ENCODE data around the gene MYOM3.
"Not testable (repeated sequence)": the region's sequence is repeated elsewhere in the genome, so short reads cannot be mapped to it uniquely, and the experiment has no call there.

The MYOM3 gene

DNA sequence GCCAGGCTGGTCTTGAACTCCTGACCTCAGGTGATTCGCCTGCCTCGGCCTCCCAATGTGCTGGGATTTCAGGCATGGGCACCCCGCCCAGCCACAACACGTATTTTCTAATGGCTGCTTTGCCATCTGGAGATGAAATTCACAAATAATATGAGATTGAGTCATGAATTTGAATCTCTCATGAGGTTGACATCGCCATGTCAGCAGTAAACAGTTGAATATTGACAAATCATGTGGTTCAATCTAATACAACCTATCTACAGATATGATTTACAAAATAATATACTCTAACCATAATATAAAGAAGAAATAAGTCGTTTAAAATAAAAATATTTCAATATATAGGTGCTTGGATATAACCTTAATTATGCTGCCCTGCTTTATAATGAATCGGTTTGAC is 42.1 kb downstream of the MYOM3 start:
- DNase-seq: no peak

DNA sequence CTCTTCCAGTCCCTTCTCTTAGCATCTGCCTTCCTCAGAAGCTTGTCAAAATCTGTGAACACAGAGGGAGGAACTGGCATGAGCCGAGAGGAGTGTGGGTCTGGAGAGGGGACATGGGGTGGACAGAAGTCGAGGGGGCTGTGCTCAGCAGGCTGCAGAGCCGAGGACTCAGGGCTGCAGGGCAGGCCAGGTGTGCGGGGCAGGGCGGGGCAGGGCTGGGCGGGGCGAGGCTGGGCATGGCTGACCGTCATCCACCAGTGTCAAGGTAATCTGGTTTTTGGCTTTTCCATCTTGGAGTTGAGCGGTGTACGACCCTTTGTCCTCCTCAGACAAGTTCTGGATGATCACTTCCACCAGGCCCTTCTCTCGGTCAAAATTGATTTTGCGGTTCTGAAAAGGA is 44.0 kb downstream of the MYOM3 start:
- DNase-seq: no peak

DNA sequence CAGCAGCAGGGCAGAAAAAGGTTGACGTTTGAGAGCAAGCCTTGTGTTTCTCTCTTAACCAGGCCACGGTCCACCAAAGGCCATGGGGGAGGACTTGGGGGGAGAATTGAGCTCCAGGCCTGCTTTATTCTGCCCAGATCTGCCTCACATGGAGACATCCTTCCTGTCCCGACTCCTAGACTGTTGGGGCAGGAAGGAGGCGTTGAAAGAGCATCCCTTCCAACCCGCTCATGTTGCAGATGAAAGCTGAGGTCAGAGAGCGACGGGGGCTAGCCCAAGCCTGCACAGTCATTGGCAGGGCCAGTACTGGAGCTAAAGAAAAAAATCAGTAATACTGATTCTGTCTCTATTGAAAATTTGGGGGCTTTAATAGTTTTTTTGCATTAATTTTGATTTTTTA is 46.6 kb downstream of the MYOM3 start:
- DNase-seq: no peak

DNA sequence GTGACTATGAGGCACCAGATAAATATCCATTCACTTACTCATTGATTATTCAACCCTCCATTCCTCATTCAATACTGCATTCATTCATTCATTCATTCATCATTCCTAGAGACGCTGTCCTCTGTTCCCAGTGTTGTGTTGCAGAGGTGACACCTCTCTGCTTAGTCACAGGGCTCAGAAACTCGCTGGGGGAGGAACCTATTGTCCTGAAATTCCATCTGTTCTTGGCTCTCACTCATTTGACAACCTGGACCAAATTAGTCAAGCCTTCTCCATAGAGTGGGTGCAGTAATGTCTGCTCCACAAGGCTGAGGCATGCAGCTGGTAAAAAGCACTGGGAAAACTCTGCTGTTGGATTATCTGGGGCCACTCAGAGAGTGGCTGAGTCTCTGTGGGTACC is 49.7 kb downstream of the MYOM3 start:
- DNase-seq: no peak

DNA sequence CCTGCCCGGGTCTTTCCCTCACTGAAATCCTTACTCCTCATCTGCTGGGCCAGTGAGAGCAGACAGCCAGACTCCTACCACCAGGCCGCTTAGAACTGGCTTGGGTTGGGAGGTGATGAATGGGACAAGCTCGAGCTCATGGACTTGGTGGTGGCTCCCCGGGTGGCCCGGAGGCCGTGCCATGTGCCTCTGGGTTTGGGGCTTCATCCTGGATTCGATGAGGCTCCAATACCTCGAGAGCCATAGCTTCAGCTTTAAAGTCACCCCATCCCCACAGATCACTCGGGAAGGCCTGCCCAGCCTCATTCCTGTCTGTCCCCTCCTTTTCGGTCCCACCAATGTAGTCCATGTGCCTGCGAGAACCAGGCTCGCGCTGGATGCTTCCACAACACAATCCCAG is 51.5 kb downstream of the MYOM3 start:
- DNase-seq: no peak

DNA sequence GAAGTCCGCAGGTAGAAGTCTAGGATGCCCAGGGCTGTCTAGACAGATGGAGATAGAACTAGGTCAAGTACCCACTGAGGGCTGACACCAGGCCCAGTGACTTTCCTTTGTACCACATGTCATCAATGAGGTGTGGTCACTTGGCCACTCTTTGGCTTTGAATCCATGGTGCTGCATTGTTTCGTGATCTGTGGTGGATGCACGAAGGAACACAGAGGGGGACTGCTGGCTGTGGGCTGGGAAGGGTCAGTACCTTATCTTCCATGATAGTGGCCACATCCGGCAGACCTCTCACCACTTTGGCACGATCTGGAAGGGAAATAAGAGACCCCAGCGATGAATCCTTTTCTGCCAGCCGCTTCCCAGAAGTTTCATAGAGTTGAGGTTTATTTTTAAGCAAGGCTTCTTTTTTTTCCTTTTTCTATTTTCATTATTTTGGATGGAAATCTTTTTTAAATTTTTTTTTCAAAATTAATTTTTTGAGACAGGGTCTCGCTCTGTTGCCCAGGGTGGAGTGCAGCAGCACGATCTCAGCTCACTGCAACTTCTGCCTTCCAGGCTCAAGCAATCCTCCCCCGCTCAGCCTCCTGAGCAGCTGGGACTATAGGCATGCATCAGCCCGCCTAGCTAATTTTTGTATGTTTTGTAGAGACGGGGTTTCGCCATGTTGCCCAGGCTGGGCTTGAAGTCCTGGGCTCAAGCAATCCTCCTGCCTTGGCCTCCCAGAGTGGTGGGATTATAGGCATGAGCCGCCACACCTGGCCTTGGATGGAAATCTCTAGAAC is 53.1 kb downstream of the MYOM3 start:
- DNase-seq: no peak

DNA sequence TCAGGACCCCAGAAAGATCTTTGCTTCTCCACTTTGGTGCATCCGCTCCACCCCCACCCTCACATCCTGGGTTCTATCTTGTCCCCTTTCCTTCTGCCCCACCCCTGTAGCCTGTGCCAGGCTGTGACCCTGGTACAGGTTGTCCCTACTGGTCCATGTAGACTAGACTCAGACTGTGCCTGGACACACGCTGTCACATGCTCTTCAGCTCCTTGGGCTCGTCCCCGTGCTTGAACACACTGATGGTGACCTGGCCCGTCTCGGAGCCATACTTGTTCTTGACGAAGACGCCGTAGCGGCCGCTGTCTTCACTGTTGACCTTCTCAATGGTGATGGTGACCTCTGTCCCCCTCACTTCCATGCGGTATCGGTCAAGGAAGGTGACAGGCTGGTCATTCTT is 54.8 kb downstream of the MYOM3 start:
- no peak for DNase-seq

DNA sequence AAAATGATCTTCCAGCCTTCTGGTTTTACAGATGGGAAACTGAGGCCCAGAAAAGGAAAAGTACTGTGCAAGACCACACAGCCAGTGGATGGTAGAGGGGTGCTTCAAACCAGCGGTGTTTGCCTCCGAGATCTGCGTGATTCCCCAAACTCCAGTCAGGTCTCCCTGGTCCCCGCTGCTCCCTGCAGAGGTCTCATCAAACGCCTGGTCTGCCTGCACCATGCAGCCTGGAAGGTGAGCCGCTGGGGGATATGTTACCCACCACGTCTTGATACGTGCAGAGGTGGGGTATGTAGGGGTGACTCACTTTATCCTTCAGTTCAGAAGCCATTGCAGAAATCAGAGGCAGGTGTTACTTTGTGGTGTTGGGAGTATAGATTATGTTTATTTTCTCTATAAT is 56.3 kb downstream of the MYOM3 start:
- no peak for DNase-seq

DNA sequence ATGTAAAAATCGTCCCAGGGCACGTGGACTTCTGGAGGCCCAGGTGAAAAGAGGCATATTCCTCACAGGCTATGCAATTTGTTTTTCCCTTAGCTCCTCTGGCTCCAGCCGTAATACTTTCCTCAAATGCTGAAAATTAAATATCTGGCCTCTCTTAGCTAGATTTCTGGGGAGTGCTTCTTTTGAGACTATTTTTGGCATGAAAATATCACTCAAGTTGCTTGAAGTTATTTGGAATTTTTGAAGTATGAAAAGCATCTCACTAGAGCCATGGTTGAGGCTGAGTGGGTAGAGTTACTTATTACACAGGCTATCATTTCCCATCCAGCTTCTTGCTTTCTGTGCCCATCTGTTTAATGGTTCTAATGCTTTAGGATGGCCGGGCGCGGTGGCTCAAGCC is 59.7 kb downstream of the MYOM3 start:
- no peak for DNase-seq

DNA sequence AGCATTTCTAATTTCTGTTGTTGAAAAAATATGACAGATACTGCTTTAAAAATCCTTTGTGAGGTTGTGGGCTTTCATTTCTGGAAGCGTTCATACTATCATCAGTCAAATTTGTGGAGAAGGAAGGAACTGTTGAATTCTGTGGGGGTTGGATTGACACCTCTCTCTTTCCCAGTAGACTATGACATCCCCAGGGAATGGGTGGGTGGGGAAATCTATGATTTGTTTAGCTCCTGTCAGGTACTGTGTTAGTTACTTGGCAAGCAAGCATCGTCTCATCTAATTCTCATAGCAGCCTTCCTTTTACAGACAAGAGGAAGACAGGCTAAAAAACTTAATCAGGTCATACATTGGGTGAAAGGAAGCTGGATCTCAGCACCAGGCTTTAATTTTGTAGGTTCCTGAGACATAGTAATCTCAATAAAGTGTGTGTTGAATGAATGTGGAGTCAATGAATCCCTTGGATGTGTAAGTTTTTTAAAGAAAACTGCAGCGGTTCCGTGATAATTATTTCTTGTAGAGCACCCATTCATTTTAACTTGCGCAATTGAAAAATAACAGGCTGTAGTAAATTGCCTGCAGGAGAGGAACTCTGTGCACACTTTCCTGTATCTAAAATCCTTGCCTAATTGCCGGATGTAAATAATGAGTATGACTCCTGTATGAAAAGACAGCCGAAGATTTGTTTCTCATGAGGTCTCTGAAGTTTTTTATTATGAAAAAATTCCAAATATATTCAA is 60.6 kb downstream of the MYOM3 start:
- peak in 3 of 4 experiments; percentile 20 to 51 (median 35) for DNase-seq

DNA sequence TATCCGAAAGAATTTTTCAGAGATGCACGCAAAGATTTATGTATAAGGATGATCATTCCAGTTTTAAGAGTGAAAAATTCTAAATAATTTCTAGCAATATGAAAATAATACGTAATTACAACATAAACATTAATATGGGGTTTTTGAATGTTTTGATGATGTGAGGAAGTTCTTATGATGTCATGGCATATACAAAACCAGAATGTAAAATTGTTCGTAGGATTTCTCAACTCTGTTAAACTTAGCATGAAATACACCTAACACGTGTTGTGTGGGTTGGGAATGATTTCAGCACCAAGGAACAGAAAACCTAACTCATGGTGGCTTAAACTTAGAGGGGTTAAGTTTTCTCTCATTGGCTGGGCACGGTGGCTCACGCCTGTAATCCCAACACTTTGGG is 62.2 kb downstream of the MYOM3 start:
- DNase-seq: no peak

DNA sequence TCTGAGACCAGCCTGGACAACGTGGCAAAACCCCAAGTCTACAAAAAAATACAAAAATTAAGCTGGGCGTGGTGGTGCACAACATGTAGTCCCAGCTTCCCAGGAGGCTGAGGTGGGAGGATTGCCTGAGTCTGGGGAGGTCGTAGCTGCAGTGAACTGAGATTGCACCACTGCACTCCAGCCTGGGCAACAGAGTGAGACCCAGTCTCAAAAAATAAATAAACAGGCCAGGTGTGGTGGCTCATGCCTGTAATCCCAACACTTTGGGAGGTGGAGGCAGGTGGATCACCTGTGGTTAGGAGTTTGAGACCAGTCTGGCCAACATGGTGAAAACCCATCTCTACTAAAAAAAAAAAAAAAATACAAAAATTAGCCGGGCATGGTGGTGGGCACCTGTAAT is 63.0 kb downstream of the MYOM3 start:
- DNase-seq: not testable (repeated sequence)

DNA sequence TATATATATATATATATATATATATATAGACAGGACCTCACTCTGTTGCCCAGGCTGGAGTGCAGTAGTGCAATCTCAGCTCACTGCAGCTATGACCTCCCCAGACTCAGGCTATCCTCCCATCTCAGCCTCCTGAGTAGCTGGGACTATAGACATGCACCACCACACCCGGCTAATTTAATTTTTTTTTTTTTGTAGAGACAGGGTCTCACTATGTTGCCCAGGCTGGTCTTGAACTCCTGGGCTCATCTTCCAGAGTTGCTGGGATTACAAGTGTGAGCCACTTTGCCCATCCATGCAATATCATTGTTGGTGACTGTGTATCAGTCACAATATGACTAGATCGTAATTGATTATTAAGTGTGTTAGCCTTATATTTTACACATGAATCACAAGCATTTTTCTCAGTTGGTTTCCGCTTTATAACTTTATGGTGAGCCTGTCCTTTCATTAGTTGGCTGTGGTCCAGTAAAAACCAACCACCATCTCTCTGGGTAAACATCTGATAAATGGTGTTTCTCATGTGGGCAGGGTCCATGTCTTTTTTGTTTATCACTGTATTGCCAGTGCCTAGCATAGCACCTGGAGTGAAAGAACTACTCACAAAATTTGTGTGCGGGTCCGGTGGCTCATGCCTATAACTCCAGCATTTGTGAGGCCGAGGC is 63.6 kb downstream of the MYOM3 start:
- no peak for DNase-seq

DNA sequence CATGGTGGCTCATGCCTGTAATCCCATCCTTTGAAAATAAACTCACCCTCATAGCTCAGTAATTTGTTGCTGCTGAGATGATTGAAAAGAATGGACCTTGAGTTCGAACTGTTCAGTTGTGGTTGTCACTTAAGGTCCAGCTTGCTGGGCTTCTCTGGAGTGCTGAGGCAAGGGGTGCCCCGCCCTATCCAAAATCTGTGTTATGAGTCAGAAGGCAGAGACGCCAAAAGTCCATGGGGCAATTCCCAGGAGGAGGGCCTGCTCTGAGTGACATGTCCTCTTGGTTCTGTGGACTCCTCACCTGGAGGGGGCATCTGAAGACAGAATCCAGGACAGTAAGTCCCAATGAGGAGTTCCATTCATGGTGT is 64.8 kb downstream of the MYOM3 start:
- no peak for DNase-seq

DNA sequence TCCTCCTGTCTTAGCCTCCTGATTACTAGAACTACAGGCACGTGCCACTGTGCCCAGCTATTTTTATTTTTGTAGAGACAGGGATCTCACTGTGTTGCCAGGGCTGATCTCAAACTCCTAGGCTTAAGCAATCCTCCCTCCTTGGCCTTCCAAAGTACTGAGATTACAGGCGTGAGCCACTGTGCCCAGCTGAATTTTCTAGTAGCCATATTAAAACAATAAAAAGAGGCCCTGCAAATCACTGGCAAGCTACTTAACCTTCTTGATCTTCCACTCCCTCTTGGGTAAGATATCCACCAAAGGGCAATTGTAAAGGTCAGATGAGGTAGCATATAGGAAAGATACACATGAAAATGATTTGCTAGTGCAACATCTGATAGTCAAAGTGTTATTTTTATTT is 66.2 kb downstream of the MYOM3 start:
- peak in 3 of 4 experiments; percentile 15 to 30 (median 20) for DNase-seq

DNA sequence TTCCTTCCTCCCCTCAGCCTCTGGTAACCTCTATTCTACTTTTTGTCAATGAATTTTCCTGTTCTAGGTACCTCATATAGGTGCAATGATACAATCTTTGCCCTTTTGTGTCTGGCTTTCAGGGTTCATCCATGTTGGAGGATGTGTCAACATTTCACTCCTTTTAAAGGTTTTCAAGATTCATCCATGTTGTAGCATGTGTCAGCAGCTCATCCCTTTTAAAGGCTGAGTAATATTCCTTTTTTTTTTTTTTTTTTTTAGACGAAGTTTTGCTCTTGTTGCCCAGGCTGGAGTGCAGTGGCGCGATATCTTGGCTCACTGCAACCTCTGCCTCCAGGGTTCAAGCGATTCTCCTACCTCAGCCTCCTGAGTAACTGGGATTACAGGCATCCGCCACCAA is 67.3 kb downstream of the MYOM3 start:
- DNase-seq: not testable (repeated sequence)

DNA sequence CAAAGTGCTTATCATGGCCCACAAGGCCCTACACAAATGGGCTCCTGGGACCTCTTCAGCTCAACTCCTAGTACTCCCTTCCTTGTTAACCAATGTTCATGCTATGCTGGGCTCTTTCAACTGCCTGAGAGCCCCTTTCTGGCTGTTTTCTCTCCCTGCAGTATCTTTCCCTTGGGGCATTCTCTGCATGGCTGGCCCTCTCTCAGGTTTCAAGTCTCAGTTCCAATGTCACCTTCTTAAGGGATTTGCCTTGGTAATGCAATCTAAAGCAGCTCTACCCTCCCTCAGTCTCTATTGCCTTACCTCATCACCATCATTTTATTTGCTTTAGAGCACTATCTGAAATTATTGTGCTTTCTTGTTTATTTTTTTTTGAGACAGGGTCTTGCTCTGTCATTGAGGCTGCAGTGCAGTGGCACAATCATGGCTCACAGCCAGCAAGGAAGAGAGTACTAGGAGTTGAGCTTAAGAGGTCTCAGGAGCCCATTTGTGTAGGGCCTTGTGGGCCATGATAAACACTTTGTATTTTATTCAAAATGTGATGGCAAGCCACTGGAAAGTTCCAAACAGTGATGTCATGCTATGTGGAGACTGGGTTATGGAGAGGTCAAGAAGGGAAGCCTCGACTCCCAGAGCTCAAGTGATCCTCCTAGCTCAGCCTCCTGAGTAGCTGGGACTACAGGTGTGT is 68.4 kb downstream of the MYOM3 start:
- DNase-seq: no peak

DNA sequence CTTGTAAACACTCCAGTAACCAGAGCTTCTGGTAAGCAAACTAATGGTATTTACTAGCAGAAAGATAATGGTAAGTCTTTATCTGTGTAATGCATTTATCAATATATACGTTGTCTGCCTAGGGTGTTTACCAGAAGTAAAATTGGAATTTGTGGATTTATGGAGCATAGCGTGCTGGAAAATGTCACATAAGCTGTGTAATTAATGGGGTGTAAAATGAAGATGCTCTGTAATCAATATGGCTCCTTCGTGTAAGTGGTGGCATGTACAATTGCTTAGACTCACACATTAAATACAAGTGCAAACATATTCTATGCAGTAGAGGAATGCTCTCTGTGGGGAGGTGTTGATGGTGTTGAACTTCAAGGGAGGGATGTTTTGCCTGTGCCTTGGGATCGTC is 69.6 kb downstream of the MYOM3 start:
- no peak for DNase-seq

DNA sequence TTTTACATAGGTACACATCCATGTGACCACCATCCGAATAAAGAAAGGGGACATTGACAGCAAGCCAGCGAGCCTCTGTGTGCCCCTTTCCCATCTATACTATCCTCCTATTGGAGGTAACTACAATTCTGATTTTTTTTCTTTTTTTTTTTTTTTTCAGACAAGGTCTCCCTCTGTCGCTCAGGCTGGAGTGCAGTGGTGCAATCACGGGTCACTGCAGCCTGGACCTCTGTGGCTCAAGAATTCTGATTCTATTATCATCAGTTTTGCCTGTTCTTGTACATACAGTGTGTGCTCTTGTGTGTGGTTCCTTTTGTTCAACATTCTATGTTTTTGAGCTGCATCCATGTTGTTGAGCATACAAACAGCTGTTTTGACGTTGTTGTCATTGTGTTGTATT is 75.8 kb downstream of the MYOM3 start:
- DNase-seq: no peak

DNA sequence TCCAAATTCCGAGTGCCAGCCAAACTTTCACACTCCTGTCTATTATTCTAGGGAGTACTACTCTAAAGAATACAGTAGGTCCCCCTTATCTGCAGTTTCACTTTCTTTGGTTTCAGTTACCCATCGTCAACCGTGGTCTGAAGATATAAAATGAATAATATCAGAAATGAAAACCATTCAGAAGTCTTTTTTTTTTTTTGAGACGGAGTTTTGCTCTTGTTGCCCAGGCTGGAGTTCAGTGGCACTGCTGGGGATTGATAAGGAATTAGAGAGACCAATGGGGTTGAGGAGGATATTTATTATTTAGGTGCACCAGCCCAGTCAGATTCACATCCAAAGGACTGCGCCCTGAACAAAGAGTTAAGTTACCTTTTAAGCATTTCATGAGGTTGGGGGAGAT is 79.0 kb downstream of the MYOM3 start:
- DNase-seq: no peak

DNA sequence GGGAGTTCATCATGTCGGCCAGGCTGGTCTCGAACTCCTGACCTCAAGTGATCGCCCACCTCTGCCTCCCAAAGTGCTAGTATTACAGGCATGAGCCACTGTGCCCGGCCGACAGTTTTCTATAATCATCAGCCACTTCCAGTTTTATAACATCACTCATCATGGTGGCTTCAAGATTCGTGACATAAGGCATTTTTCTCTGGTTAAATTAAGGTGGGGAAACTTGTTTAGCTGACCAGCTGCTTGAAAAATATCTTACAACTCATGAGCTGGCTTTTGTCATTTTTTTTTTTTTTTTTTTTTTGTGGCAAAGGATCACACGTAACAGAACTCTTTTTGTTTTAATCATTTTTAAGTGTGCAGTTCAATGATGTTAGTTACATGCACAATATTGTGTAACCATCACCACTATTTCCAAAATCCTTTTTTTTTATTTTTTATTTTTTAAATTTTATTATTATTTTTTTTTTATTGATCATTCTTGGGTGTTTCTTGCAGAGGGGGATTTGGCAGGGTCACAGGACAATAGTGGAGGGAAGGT is 80.9 kb downstream of the MYOM3 start:
- DNase-seq: not testable (repeated sequence)

DNA sequence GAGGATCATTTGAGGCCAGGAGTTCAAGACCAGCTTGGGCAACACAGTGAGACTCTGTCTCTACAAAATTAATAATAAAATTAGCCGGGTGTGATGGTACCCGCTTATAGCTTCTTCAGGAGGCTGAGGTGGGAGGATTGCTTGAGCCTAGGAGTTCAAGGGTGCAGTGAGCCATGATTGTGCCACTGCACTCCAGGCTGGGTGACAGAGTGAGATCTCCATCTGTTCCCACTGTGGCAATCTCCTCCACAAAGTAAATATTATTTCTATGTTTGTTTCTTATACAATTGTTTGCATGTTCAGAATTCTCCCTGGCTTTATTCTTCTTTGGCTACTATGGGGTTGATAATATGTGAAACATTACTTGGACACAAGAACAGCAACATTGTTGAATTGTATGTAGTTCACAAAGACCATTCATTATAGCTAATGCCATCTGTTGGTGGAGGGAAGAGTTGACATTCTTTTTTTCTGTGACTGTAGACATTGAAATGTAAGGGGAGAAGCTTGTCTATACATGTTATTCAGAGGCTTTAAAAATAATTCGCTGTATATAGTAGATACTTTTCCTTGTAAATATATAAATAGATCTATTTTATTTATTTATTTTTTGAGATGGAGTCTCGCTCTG is 84.0 kb downstream of the MYOM3 start:
- DNase-seq: peak; percentile 15 to 59 (median 28)
